Tibial nerve (tissue), 4 donors: Measurements from ENCODE around the gene TSPO. TPM values are rescaled to one million over a fixed set of nuclear protein-coding genes. Genes with fewer than 3 reads are reported as not detected.

Experiments used
- DNase-seq, 2 donors: peaks; one replicate each; pipeline ENCODE4 v3.0.0-alpha.2; 2019; ENCODE audit warnings: low spot score in 2 of 2
- H3K27ac ChIP-seq, 4 donors: fragments of 200-600 bp; sonication (generic) in 3 of 4; one replicate each; pipeline ENCODE4 v1.5.1; 2017 to 2019; ENCODE audit warnings: mild to moderate bottlenecking in 1 of 4
- H3K27me3 ChIP-seq, 2 donors: fragments of 200-600 bp; sonication (generic) in 1 of 2; one replicate each; pipeline versions ENCODE4 v1.5.1 to v1.6.0; 2017 to 2019
- H3K36me3 ChIP-seq, 3 donors: fragments of 200-600 bp; sonication (generic); one replicate each; pipeline ENCODE4 v1.5.1; 2018 to 2019
- H3K4me1 ChIP-seq, 4 donors: fragments of 200-600 bp; sonication (generic) in 3 of 4; one replicate each; pipeline ENCODE4 v1.5.1; 2017 to 2019
- H3K4me3 ChIP-seq, 4 donors: fragments of 200-600 bp; sonication (generic) in 3 of 4; one replicate each; pipeline ENCODE4 v1.5.1; 2017 to 2019; ENCODE audit warnings: mild to moderate bottlenecking in 1 of 4, moderate library complexity in 1 of 4
- H3K9me3 ChIP-seq, 4 donors: fragments of 200-600 bp; sonication (generic) in 3 of 4; one replicate each; pipeline ENCODE4 v1.5.1; 2017 to 2019
- EP300 ChIP-seq, 2 donors: sonication (generic); formaldehyde crosslinking; IDR thresholded peaks; one replicate each; pipeline ENCODE4 v1.6.1; 2017; ENCODE audit warnings: antibody characterized with exemption in 2 of 2, mild to moderate bottlenecking in 1 of 2
- POLR2A ChIP-seq, 2 donors: fragments of 450-650 bp; IDR thresholded peaks; one replicate each; pipeline ENCODE4 v1.6.1; 2017; ENCODE audit warnings: antibody characterized with exemption in 2 of 2, mild to moderate bottlenecking in 2 of 2, moderate library complexity in 2 of 2
- WGBS, 2 donors: methylation state at CpG; one replicate each; pipeline ENCODE4 v1.1.5; 2018; 5-methylcytosine and 5-hydroxymethylcytosine counted together
- total RNA-seq, 4 donors: library from RNA; depleted of rRNA; stranded (reverse); fragments of >200 nt; gene quantifications; one replicate each; pipeline ENCODE4 v1.1.0, GENCODE V29; 2016
- TF ChIP-seq, protein P1 (sequence below), 5 experiments: fragments of 200-600 bp in 3 of 5; fragments of 450-650 bp in 2 of 5; sonication (generic) in 3 of 5; IDR thresholded peaks; one replicate each; pipeline ENCODE4 v1.5.1; 2016 to 2019; ENCODE audit warnings: antibody characterized with exemption in 5 of 5, mild to moderate bottlenecking in 3 of 5, moderate library complexity in 2 of 5

Gene TSPO
- total RNA-seq, 4 donors from 2014 or later = 399 to 538 (median 485) TPM

DNA sequence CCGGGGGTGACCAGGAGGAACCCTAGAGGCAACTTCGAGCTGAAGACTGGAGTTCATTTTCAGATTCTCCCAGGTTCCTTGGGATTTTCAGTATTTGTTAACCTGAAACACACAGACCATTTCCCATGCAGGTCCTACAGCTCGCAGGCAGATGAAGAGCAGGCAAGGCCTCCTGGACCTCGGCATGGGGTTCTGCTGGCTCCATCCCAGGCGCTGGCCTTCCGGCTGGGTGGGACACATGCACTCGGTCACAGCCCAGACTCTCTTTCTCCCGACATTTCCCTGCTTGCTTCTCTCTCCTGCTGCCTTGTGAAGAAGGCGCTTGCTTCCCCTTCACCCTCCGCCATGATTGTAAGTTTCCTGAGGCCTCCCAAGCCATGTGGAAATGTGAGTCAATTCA lies 51.0 kb downstream of the TSPO start:
- TF ChIP-seq, protein P1, sequence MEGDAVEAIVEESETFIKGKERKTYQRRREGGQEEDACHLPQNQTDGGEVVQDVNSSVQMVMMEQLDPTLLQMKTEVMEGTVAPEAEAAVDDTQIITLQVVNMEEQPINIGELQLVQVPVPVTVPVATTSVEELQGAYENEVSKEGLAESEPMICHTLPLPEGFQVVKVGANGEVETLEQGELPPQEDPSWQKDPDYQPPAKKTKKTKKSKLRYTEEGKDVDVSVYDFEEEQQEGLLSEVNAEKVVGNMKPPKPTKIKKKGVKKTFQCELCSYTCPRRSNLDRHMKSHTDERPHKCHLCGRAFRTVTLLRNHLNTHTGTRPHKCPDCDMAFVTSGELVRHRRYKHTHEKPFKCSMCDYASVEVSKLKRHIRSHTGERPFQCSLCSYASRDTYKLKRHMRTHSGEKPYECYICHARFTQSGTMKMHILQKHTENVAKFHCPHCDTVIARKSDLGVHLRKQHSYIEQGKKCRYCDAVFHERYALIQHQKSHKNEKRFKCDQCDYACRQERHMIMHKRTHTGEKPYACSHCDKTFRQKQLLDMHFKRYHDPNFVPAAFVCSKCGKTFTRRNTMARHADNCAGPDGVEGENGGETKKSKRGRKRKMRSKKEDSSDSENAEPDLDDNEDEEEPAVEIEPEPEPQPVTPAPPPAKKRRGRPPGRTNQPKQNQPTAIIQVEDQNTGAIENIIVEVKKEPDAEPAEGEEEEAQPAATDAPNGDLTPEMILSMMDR (IDR thresholded peaks at IDR 0.05) = no peak
- TF ChIP-seq POLR2A (IDR thresholded peaks at IDR 0.05) (no peak), EP300 (IDR thresholded peaks at IDR 0.05) (no peak)
- Histone ChIP-seq H3K36me3 (peaks cover 0 to 14% (median 0%) of the 10 kb centered on the region in 3 donors), H3K9me3 (no peaks in the 10 kb centered on the region), H3K4me1 (no peaks in the 10 kb centered on the region), H3K27ac (no peak overlapping the region), H3K27me3 (peaks cover 0 to 8% of the 10 kb centered on the region in 2 donors), H3K4me3 (no peak overlapping the region)
- 91 to 96% methylated on average over 10 of the region's 10 CpGs for WGBS, 2 donors
- DNase-seq = no peak

DNA sequence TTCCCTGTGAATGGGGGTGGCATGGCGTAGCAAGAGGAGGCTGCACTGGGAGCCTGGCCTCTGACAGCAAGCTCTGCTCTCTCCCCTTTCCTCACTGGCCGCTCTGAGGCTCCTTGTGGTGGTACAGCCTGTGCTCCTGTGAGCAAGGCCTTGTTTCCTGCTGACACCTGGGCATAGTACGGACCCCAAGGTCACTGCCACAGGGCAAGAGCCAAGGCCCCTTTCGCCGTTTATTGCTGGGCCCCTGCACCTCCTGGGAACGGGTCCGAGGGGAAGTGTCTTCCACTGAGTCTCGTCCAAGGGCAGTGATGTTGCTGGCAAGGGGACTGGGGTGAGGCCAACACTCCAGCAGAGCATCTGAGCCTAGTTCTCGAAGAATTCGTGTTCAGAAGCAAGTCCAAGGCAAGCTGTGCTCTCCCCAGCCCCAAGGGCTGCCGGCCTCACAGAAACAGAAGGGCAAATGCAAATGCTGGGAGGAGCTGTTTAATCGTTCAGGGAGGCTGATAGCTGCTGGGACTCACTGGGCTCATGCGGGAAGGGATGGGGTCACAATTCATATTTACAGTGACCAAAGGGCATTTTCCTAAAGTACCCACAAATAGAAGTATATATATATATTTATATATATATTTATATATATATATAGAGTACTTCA lies 51.5 kb downstream of the TSPO start:
- Histone ChIP-seq H3K4me3 (no peak overlapping the region), H3K9me3 (no peaks in the 10 kb centered on the region), H3K27ac (no peak overlapping the region), H3K36me3 (peaks cover 0 to 14% (median 0%) of the 10 kb centered on the region in 3 donors), H3K27me3 (peaks cover 0 to 8% of the 10 kb centered on the region in 2 donors), H3K4me1 (no peaks in the 10 kb centered on the region)
- TF ChIP-seq EP300 (IDR thresholded peaks at IDR 0.05) (no peak), POLR2A (IDR thresholded peaks at IDR 0.05) (no peak)
- TF ChIP-seq, protein P1 (IDR thresholded peaks at IDR 0.05) = no peak
- no peak for DNase-seq
- WGBS, 2 donors = 66 to 72% methylated on average over 12 to 13 of the region's 13 CpGs

DNA sequence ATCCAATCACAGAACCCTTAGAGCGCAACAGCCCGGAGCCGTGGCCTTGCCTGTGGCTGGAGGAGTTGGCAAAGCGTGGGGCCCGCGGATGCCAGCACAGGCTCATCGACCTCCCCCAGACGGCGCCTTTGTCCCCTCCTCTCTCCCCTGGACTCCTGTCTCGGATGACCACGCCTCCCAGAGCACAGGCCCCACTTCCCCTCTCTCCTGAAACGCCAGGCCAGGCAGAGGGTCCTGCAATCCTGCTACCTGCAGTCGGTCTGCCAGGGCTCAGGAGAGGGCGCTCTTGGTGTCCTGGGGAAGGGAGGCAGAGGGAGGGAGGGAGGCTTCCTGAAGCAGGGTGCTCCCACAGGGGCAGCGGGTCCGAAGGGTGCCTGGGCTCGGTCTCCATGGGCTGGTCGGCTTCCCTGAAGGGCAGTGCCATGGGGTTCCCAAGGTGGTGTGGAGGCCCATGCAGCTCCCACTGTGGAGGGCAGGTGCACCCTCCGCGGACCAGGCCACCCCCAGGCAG lies 52.2 kb downstream of the TSPO start:
- Histone ChIP-seq H3K4me3 (no peak overlapping the region), H3K9me3 (no peaks in the 10 kb centered on the region), H3K4me1 (no peaks in the 10 kb centered on the region), H3K36me3 (peaks cover 0 to 14% (median 0%) of the 10 kb centered on the region in 3 donors), H3K27ac (no peak overlapping the region), H3K27me3 (peaks cover 0 to 4% of the 10 kb centered on the region in 2 donors)
- no peak for DNase-seq
- 48 to 58% methylated on average over 14 to 20 of the region's 20 CpGs for WGBS, 2 donors
- TF ChIP-seq POLR2A (IDR thresholded peaks at IDR 0.05) (no peak), EP300 (IDR thresholded peaks at IDR 0.05) (no peak)
- TF ChIP-seq, protein P1 (IDR thresholded peaks at IDR 0.05) = no peak

DNA sequence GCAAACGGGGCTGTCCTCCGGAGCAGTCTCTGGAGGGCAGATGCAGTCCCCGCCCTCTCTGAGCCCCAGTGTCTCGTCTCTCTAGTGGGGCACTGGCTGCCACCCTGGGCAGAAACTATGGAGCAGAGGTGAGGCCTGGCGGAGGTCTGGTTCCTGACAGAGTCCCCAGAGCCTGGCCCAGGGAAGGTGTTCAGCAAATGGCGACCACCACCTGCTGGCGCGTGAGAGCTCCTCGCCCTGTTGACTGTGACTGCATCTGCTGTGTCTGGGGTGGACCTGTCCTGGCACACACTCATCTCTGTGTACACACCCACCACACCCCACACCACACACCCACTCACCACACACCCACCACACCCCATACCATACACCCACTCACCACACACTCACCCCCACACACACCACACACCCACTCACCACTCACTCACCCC lies 53.9 kb downstream of the TSPO start:
- H3K27me3 ChIP-seq = no peaks in the 10 kb centered on the region
- 85 to 86% methylated on average over 8 of the region's 9 CpGs for WGBS, 2 donors
- H3K27ac ChIP-seq = no peak overlapping the region
- H3K4me1 ChIP-seq = no peaks in the 10 kb centered on the region
- DNase-seq = no peak
- TF ChIP-seq POLR2A (IDR thresholded peaks at IDR 0.05) = no peak
- TF ChIP-seq, protein P1 (IDR thresholded peaks at IDR 0.05) = no peak
- no peak for TF ChIP-seq EP300 (IDR thresholded peaks at IDR 0.05)
- peaks cover 0 to 24% (median 0%) of the 10 kb centered on the region in 3 donors for H3K36me3 ChIP-seq
- no peaks in the 10 kb centered on the region for H3K9me3 ChIP-seq
- no peak overlapping the region for H3K4me3 ChIP-seq

DNA sequence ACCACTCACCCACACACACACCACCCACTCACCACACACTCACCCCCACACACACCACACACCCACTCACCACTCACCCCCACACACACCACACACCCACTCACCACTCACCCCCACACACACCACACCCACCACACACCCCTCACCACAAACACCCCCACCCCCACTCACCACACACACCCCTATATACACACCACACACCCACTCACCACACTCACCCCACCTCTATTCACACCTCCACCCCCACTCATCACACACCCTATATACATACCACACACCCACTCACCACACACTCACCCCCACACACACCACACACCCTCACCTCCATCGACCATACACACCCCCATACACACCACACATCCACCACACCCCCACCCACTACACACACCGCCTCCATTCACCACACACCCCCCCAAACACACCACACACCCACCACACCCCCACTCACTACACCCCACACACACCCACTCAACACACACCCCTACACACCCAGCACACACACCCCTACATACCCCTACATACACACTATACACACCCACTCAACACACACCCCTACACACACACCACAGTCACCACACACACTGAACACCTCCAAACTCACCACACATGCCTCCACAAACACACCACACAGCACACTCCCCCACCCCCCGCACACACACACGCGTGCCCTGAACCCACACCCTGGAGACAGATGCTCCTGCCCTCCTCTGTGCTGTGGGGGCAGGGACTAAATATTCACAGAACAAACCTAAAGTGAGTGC lies 54.6 kb downstream of the TSPO start:
- 62 to 63% methylated on average over 5 of the region's 5 CpGs for WGBS, 2 donors

More for the DNA sequence above, 54.6 kb downstream of the TSPO start:
- Histone ChIP-seq H3K27ac (no peak overlapping the region), H3K27me3 (no peaks in the 10 kb centered on the region), H3K4me1 (no peaks in the 10 kb centered on the region), H3K9me3 (no peaks in the 10 kb centered on the region), H3K4me3 (no peak overlapping the region), H3K36me3 (peaks cover 0 to 30% (median 0%) of the 10 kb centered on the region in 3 donors)
- DNase-seq = no peak
- no peak for TF ChIP-seq EP300 (IDR thresholded peaks at IDR 0.05)
- TF ChIP-seq, protein P1 (IDR thresholded peaks at IDR 0.05) = no peak
- TF ChIP-seq POLR2A (IDR thresholded peaks at IDR 0.05) = no peak
